ENCODE data around the gene NPAS2. TPM values are rescaled to one million over a fixed set of nuclear protein-coding genes. Genes with fewer than 3 reads are reported as not detected.

Gene NPAS2
- 10 to 100 TPM in 1 of 2 donors, 1 to 10 TPM in 1; 10.0 to 11.7 TPM for total RNA-seq

GRCh38 chr2:100819370-100820272 lies at the start of gene NPAS2:
TSS of gene NPAS2 (plus strand) at chr2:100820139. CDS start at chr2:100904755, 84,616 bp downstream.

GRCh38 chr2:101001691-101002561 lies 182.0 kb downstream of the NPAS2 start, which contains the start of gene RPL31:
TSS of gene RPL31 (plus strand) at chr2:101002289. CDS start at chr2:101002702, 413 bp downstream.

Other genes with a start within 250 kb of the NPAS2 start
- 100 to 1,000 TPM; 390 to 672 TPM for gene RPL31, start 182.2 kb downstream of the NPAS2 start, total RNA-seq